Smooth muscle cell (in vitro differentiated cells): ENCODE measurements around the gene CSNK1A1. TPM values are rescaled to one million over a fixed set of nuclear protein-coding genes. Genes with fewer than 3 reads are reported as not detected.
A peak's percentile ranks its signal among the peaks of the same experiment; 100 is the strongest.

Source experiments
- DNase-seq: peaks from one replicate; lab custom pipeline; 2025; ENCODE audit not compliant: unreplicated experiment; lab: John Stamatoyannopoulos, UW
- H2AFZ ChIP-seq: fragments of 200-600 bp; sonication (generic); 2 replicates; pipeline ENCODE4 v1.6.0; 2016; ENCODE audit warnings: antibody characterized with exemption, low read depth, mild to moderate bottlenecking
- H3F3A ChIP-seq: fragments of 200-600 bp; sonication (generic); 2 replicates; pipeline ENCODE4 v1.6.0; 2017; ENCODE audit warnings: antibody characterized with exemption, low read depth
- H3K27ac ChIP-seq: fragments of 200-600 bp; sonication (generic); 2 replicates; pipeline ENCODE4 v1.5.1; 2016; ENCODE audit warnings: low read depth, mild to moderate bottlenecking
- H3K27me3 ChIP-seq: fragments of 200-600 bp; sonication (generic); 2 replicates; pipeline ENCODE4 v1.6.1; 2016; ENCODE audit warnings: low read depth, mild to moderate bottlenecking
- H3K36me3 ChIP-seq: fragments of 200-600 bp; sonication (generic); 2 replicates; pipeline ENCODE4 v1.5.1; 2016; ENCODE audit warnings: low read depth
- H3K4me1 ChIP-seq: fragments of 200-600 bp; sonication (generic); 2 replicates; pipeline ENCODE4 v1.5.1; 2016; ENCODE audit warnings: low read depth
- H3K4me2 ChIP-seq: fragments of 200-600 bp; sonication (generic); 2 replicates; pipeline ENCODE4 v1.6.0; 2016; ENCODE audit warnings: mild to moderate bottlenecking
- H3K4me3 ChIP-seq: fragments of 200-600 bp; sonication (generic); 2 replicates; pipeline ENCODE4 v1.5.1; 2016; ENCODE audit warnings: mild to moderate bottlenecking
- H3K79me2 ChIP-seq: fragments of 200-600 bp; sonication (generic); 2 replicates; pipeline ENCODE4 v1.6.0; 2016; ENCODE audit warnings: low read depth, mild to moderate bottlenecking
- H3K9ac ChIP-seq: fragments of 200-600 bp; sonication (generic); 2 replicates; pipeline ENCODE4 v1.6.0; 2016; ENCODE audit warnings: low read depth
- H3K9me3 ChIP-seq: fragments of 200-600 bp; sonication (generic); replicated peaks from 2 replicates; pipeline ENCODE4 v1.5.1; 2016; ENCODE audit warnings: low read depth
- H4K20me1 ChIP-seq: fragments of 200-600 bp; sonication (generic); 2 replicates; pipeline ENCODE4 v1.6.0; 2016; ENCODE audit warnings: low read depth
- CTCF ChIP-seq: fragments of 200-600 bp; sonication (generic); IDR thresholded peaks from 2 replicates; pipeline ENCODE4 v1.5.1; 2017; ENCODE audit warnings: borderline replicate concordance, mild to moderate bottlenecking, antibody characterized with exemption; ENCODE audit not compliant: insufficient read depth, poor library complexity, severe bottlenecking
- WGBS: methylation state at CpG from one replicate; pipeline ENCODE4 v1.1.7; 2016; ENCODE audit warnings: low lambda C conversion rate; 5-methylcytosine and 5-hydroxymethylcytosine counted together
- polyA plus RNA-seq: library from polyadenylated mRNA; unstranded; fragments of >200 nt; fragmentation: Nextera tagmentation; extraction: Ambion mirVana; gene quantifications from 2 replicates; pipeline ENCODE4 v1.2.1, GENCODE V29; 2016
- total RNA-seq: library from RNA; depleted of rRNA; stranded (reverse); fragments of >200 nt; gene quantifications from 2 replicates; pipeline ENCODE4 v1.2.3, GENCODE V29; 2014

The CSNK1A1 gene
- total and polyA plus RNA-seq, 2 experiments from 2014 or later: 129 to 294 TPM

- WGBS: 93% methylated on average over 1 of the region's 1 CpG
- TF ChIP-seq CTCF: no peak
- peaks cover 97% of the 10 kb centered on the region for H3K79me2 ChIP-seq
These were observed 41.1 kb downstream of the CSNK1A1 start for GRCh38 chr5:149510136-149510535.

GRCh38 chr5:149504677-149505076, 46.6 kb downstream of the CSNK1A1 start:
- WGBS: 94% methylated on average over 2 of the region's 2 CpGs
- DNase-seq: no peak
- H3K27ac ChIP-seq: peak overlapping the region; percentile 79
- TF ChIP-seq CTCF: no peak
- H3K4me1 ChIP-seq: no peaks in the 10 kb centered on the region
- no peaks in the 10 kb centered on the region for H3K27me3 ChIP-seq
- H3K79me2 ChIP-seq: peaks cover 66% of the 10 kb centered on the region
- peaks cover 55% of the 10 kb centered on the region for H3K36me3 ChIP-seq
- H4K20me1 ChIP-seq: peaks cover 89% of the 10 kb centered on the region
- no peak overlapping the region for H2AFZ ChIP-seq
- peaks cover 62% of the 10 kb centered on the region for H3F3A ChIP-seq
- no peak overlapping the region for H3K9ac ChIP-seq
- H3K9me3 ChIP-seq: no peaks in the 10 kb centered on the region
- H3K4me2 ChIP-seq: no peak overlapping the region
- H3K4me3 ChIP-seq: no peak overlapping the region

More at GRCh38 chr5:149510136-149510535, 41.1 kb downstream of the CSNK1A1 start:
- H3K4me1 ChIP-seq: no peaks in the 10 kb centered on the region
- H3K9me3 ChIP-seq: no peaks in the 10 kb centered on the region
- no peaks in the 10 kb centered on the region for H3K27me3 ChIP-seq
- H3K9ac ChIP-seq: no peak overlapping the region
- H3K27ac ChIP-seq: peak overlapping the region; percentile 34
- H3F3A ChIP-seq: peaks cover 47% of the 10 kb centered on the region
- H4K20me1 ChIP-seq: peaks cover 99% of the 10 kb centered on the region
- H3K36me3 ChIP-seq: peaks cover 57% of the 10 kb centered on the region
- DNase-seq: no peak
- no peak overlapping the region for H2AFZ ChIP-seq
- no peak overlapping the region for H3K4me2 ChIP-seq
- H3K4me3 ChIP-seq: no peak overlapping the region

- Histone ChIP-seq H3K4me3 (no peak overlapping the region), H3K79me2 (peaks cover 59% of the 10 kb centered on the region), H3K36me3 (peaks cover 53% of the 10 kb centered on the region), H3K9ac (no peak overlapping the region), H3K4me1 (peaks cover 4% of the 10 kb centered on the region), H3F3A (peaks cover 68% of the 10 kb centered on the region), H3K4me2 (no peak overlapping the region), H3K27ac (peak overlapping the region; percentile 79), H2AFZ (no peak overlapping the region), H4K20me1 (peaks cover 89% of the 10 kb centered on the region), H3K27me3 (no peaks in the 10 kb centered on the region), H3K9me3 (no peaks in the 10 kb centered on the region)
- no peak for DNase-seq
- WGBS: 99% methylated on average over 2 of the region's 2 CpGs
- no peak for TF ChIP-seq CTCF
These were observed 48.2 kb downstream of the CSNK1A1 start for GRCh38 chr5:149503006-149503405.

GRCh38 chr5:149500922-149501582, 50.2 kb downstream of the CSNK1A1 start:
- Histone ChIP-seq H3K4me3 (no peak overlapping the region), H2AFZ (no peak overlapping the region), H3K36me3 (peaks cover 40% of the 10 kb centered on the region), H3K9ac (no peak overlapping the region), H3K9me3 (no peaks in the 10 kb centered on the region), H3K79me2 (peaks cover 41% of the 10 kb centered on the region), H3F3A (peaks cover 60% of the 10 kb centered on the region), H3K4me2 (peak overlapping the region; percentile 8), H3K27me3 (no peaks in the 10 kb centered on the region), H3K27ac (peak overlapping the region; percentile 79), H3K4me1 (peaks cover 12% of the 10 kb centered on the region), H4K20me1 (peaks cover 89% of the 10 kb centered on the region)
- TF ChIP-seq CTCF: no peak
- no peak for DNase-seq
- WGBS: 46% methylated on average over 5 of the region's 5 CpGs
